ENCODE data around the gene CDKL1.
A peak's percentile ranks its signal among the peaks of the same experiment; 100 is the strongest.

CDKL1 gene

GRCh38 chr14:50335389-50335788 lies 61.3 kb downstream of the CDKL1 start:
- TF ChIP-seq EZH2phosphoT487 (IDR thresholded peaks at IDR 0.05; ENCODE audit: borderline replicate concordance, low read length) (no peak), CTCF (IDR thresholded peaks at IDR 0.05; ENCODE audit: low read depth, low read length, poor library complexity, severe bottlenecking) (no peak)
- Histone ChIP-seq H3K27ac (ENCODE audit: low read depth, low read length) (no peak overlapping the region), H3K27me3 (ENCODE audit: control insufficient read depth, low read length) (no peaks in the 10 kb centered on the region), H3F3A (ENCODE audit: control insufficient read depth, insufficient read depth) (no peaks in the 10 kb centered on the region), H3K4me1 (ENCODE audit: control insufficient read depth, low read length) (peaks cover 14% of the 10 kb centered on the region), H4K20me1 (ENCODE audit: control insufficient read depth, insufficient read depth, low read depth, low read length) (no peaks in the 10 kb centered on the region), H3K4me3 (ENCODE audit: low read length) (no peak overlapping the region), H3K36me3 (ENCODE audit: control insufficient read depth, low read length) (no peaks in the 10 kb centered on the region), H3K4me2 (ENCODE audit: low read length) (peak overlapping the region; percentile 42), H3K79me2 (ENCODE audit: control insufficient read depth, low read length) (no peaks in the 10 kb centered on the region), H3K9me2 (replicated peaks; ENCODE audit: control insufficient read depth, low read length) (no peaks in the 10 kb centered on the region), H3K9me3 (ENCODE audit: control insufficient read depth, insufficient read depth, low read length) (no peaks in the 10 kb centered on the region)

DNA sequence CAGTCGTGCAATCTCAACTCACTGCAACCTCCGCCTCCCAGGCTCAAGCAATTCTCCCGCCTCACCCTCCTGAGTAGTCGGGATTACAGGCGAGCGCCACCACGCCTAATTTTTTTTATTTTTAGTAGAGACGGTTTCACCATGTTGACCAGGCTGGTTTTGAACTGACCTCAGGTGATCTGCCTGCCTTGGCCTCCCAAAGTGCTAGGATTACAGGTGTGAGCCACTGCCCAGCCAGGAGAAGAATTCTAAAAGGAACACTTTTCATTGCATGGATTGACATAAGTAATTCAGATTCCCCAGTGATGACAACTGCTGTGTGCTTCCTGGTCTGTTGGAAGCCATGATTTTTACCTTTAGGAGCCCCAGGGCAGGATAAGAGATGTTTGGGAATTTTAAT lies 62.5 kb downstream of the CDKL1 start:
- no peaks in the 10 kb centered on the region for H3K9me2 ChIP-seq (replicated peaks; ENCODE audit: control insufficient read depth, low read length)
- H3K9me3 ChIP-seq (ENCODE audit: control insufficient read depth, insufficient read depth, low read length): no peaks in the 10 kb centered on the region
- H3F3A ChIP-seq (ENCODE audit: control insufficient read depth, insufficient read depth): no peaks in the 10 kb centered on the region
- H3K27me3 ChIP-seq (ENCODE audit: control insufficient read depth, low read length): no peaks in the 10 kb centered on the region
- H3K4me2 ChIP-seq (ENCODE audit: low read length): no peak overlapping the region
- H3K27ac ChIP-seq (ENCODE audit: low read depth, low read length): no peak overlapping the region
- H4K20me1 ChIP-seq (ENCODE audit: control insufficient read depth, insufficient read depth, low read depth, low read length): no peaks in the 10 kb centered on the region
- no peak overlapping the region for H3K4me3 ChIP-seq (ENCODE audit: low read length)
- H3K4me1 ChIP-seq (ENCODE audit: control insufficient read depth, low read length): peaks cover 14% of the 10 kb centered on the region
- TF ChIP-seq EZH2phosphoT487 (IDR thresholded peaks at IDR 0.05; ENCODE audit: borderline replicate concordance, low read length) (no peak), CTCF (IDR thresholded peaks at IDR 0.05; ENCODE audit: low read depth, low read length, poor library complexity, severe bottlenecking) (no peak)
- H3K79me2 ChIP-seq (ENCODE audit: control insufficient read depth, low read length): no peaks in the 10 kb centered on the region
- H3K36me3 ChIP-seq (ENCODE audit: control insufficient read depth, low read length): no peaks in the 10 kb centered on the region

DNA sequence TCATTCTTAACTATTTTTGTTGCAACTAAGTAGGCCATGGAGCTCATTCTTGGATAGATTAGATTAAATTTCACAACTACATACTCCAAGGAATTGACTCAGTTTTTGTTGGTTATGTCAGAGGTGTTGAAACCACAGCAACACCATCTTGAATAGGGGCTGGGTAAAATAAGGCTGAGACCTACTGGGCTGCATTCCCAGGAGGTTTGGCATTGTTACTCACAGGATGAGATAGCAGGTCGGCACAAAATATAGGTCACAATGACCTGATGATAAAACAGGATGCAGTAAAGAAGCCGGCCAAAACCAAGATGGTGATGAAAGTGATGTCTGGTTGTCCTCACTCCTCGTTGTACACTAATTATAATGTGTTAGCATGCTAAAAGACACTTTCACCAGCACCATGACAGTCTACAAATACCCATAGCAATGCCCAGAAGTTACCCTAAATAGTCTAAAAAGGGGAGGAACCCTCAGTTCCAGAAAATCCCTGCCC lies 63.6 kb downstream of the CDKL1 start:
- no peaks in the 10 kb centered on the region for H3K79me2 ChIP-seq (ENCODE audit: control insufficient read depth, low read length)
- no peak for TF ChIP-seq CTCF (IDR thresholded peaks at IDR 0.05; ENCODE audit: low read depth, low read length, poor library complexity, severe bottlenecking)
- TF ChIP-seq EZH2phosphoT487 (IDR thresholded peaks at IDR 0.05; ENCODE audit: borderline replicate concordance, low read length): no peak
- H3K27me3 ChIP-seq (ENCODE audit: control insufficient read depth, low read length): no peaks in the 10 kb centered on the region
- no peaks in the 10 kb centered on the region for H3K36me3 ChIP-seq (ENCODE audit: control insufficient read depth, low read length)
- H3K4me3 ChIP-seq (ENCODE audit: low read length): no peak overlapping the region
- no peaks in the 10 kb centered on the region for H4K20me1 ChIP-seq (ENCODE audit: control insufficient read depth, insufficient read depth, low read depth, low read length)
- H3K4me1 ChIP-seq (ENCODE audit: control insufficient read depth, low read length): peaks cover 14% of the 10 kb centered on the region
- no peaks in the 10 kb centered on the region for H3K9me3 ChIP-seq (ENCODE audit: control insufficient read depth, insufficient read depth, low read length)
- no peaks in the 10 kb centered on the region for H3K9me2 ChIP-seq (replicated peaks; ENCODE audit: control insufficient read depth, low read length)
- no peak overlapping the region for H3K4me2 ChIP-seq (ENCODE audit: low read length)
- no peak overlapping the region for H3K27ac ChIP-seq (ENCODE audit: low read depth, low read length)
- H3F3A ChIP-seq (ENCODE audit: control insufficient read depth, insufficient read depth): no peaks in the 10 kb centered on the region
